Measurements from ENCODE around the gene PLOD1.
"Not testable (repeated sequence)": the region's sequence is repeated elsewhere in the genome, so short reads cannot be mapped to it uniquely, and the experiment has no call there.

Gene PLOD1

GRCh38 chr1:11907275-11908094, 27.0 kb upstream of the PLOD1 start:
- Histone ChIP-seq H3K4me3 (ENCODE audit: low read depth, low read length) (no peak overlapping the region), H2AFZ (ENCODE audit: insufficient read depth, low read length, poor library complexity) (no peak overlapping the region), H4K8ac (ENCODE audit: low read depth, low read length) (peak overlapping the region; percentile 30), H3K23ac (ENCODE audit: low read length) (no peak overlapping the region), H3K79me1 (ENCODE audit: low read length) (peaks cover 12% of the 10 kb centered on the region), H3K9ac (ENCODE audit: low read length) (peak overlapping the region; percentile 5), H3K14ac (ENCODE audit: low read length) (no peak overlapping the region), H3K27ac (ENCODE audit: low read depth, low read length) (peak overlapping the region; percentile 85), H2AK5ac (ENCODE audit: low read length) (no peak overlapping the region), H4K12ac (ENCODE audit: low read depth, low read length) (no peak overlapping the region), H3K4me1 (ENCODE audit: control insufficient read depth in 1 of 2, insufficient read depth in 2 of 2, low read length in 2 of 2) (no peaks in the 10 kb centered on the region), H3K27me3 (ENCODE audit: insufficient read depth, low read length) (no peaks in the 10 kb centered on the region), H2BK12ac (ENCODE audit: low read length) (no peak overlapping the region), H2BK5ac (ENCODE audit: low read depth, low read length, poor library complexity) (peak overlapping the region; percentile 100), H3K18ac (ENCODE audit: low read length) (no peak overlapping the region), H3K9me3 (ENCODE audit: insufficient read depth, low read depth, low read length) (no peaks in the 10 kb centered on the region), H3K36me3 (ENCODE audit: control insufficient read depth in 1 of 2, insufficient read depth in 2 of 2, low read length in 2 of 2) (no peaks in the 10 kb centered on the region), H2BK120ac (ENCODE audit: insufficient read depth, low read length, poor library complexity) (peak overlapping the region; percentile 91), H3K79me2 (ENCODE audit: control insufficient read depth, insufficient read depth, low read length, poor library complexity) (peaks cover 5% of the 10 kb centered on the region), H3K4me2 (ENCODE audit: low read length) (peak overlapping the region; percentile 43), H3K4ac (ENCODE audit: low read depth, low read length) (no peak overlapping the region), H4K91ac (ENCODE audit: low read depth, low read length) (no peak overlapping the region)
- no CpG with 5 or more reads among the region's 19 CpGs for WGBS (ENCODE audit: extremely low coverage, insufficient coverage, insufficient read length)
- peak; percentile 97 to 99 for DNase-seq

- Histone ChIP-seq H3K36me3 (ENCODE audit: control insufficient read depth in 1 of 2, insufficient read depth in 2 of 2, low read length in 2 of 2) (no peaks in the 10 kb centered on the region), H3K4me2 (ENCODE audit: low read length) (peak overlapping the region; percentile 79), H4K91ac (ENCODE audit: low read depth, low read length) (peak overlapping the region; percentile 77), H3K18ac (ENCODE audit: low read length) (peak overlapping the region; percentile 91), H3K14ac (ENCODE audit: low read length) (peak overlapping the region; percentile 71), H3K27me3 (ENCODE audit: insufficient read depth, low read length) (no peaks in the 10 kb centered on the region), H4K12ac (ENCODE audit: low read depth, low read length) (peak overlapping the region; percentile 87), H2BK12ac (ENCODE audit: low read length) (no peak overlapping the region), H3K9me3 (ENCODE audit: insufficient read depth, low read depth, low read length) (no peaks in the 10 kb centered on the region), H3K23ac (ENCODE audit: low read length) (no peak overlapping the region), H3K79me1 (ENCODE audit: low read length) (peaks cover 12% of the 10 kb centered on the region), H3K4me3 (ENCODE audit: low read depth, low read length) (peak overlapping the region; percentile 25), H2BK120ac (ENCODE audit: insufficient read depth, low read length, poor library complexity) (peak overlapping the region; percentile 91), H3K9ac (ENCODE audit: low read length) (peak overlapping the region; percentile 54), H3K79me2 (ENCODE audit: control insufficient read depth, insufficient read depth, low read length, poor library complexity) (peaks cover 5% of the 10 kb centered on the region), H4K8ac (ENCODE audit: low read depth, low read length) (peak overlapping the region; percentile 87), H2AFZ (ENCODE audit: insufficient read depth, low read length, poor library complexity) (peak overlapping the region; percentile 37), H3K4ac (ENCODE audit: low read depth, low read length) (no peak overlapping the region), H3K27ac (ENCODE audit: low read depth, low read length) (peak overlapping the region; percentile 96), H3K4me1 (ENCODE audit: control insufficient read depth in 1 of 2, insufficient read depth in 2 of 2, low read length in 2 of 2) (no peaks in the 10 kb centered on the region), H2AK5ac (ENCODE audit: low read length) (no peak overlapping the region), H2BK5ac (ENCODE audit: low read depth, low read length, poor library complexity) (peak overlapping the region; percentile 100)
- DNase-seq, result peak; percentile 97 to 99
- WGBS (ENCODE audit: extremely low coverage, insufficient coverage, insufficient read length), result no CpG with 5 or more reads among the region's 24 CpGs
These were observed 26.3 kb upstream of the PLOD1 start for GRCh38 chr1:11908095-11908675.

GRCh38 chr1:11910914-11911228, 23.6 kb upstream of the PLOD1 start:
- not testable (repeated sequence) for H4K8ac ChIP-seq (ENCODE audit: low read depth, low read length); H3K14ac ChIP-seq (ENCODE audit: low read length); H3K4me3 ChIP-seq (ENCODE audit: low read depth, low read length); H2BK12ac ChIP-seq (ENCODE audit: low read length); H3K9me3 ChIP-seq (ENCODE audit: insufficient read depth, low read depth, low read length); H3K18ac ChIP-seq (ENCODE audit: low read length); H2BK5ac ChIP-seq (ENCODE audit: low read depth, low read length, poor library complexity); H4K91ac ChIP-seq (ENCODE audit: low read depth, low read length); H3K4ac ChIP-seq (ENCODE audit: low read depth, low read length); H2BK120ac ChIP-seq (ENCODE audit: insufficient read depth, low read length, poor library complexity); H3K27me3 ChIP-seq (ENCODE audit: insufficient read depth, low read length); H3K9ac ChIP-seq (ENCODE audit: low read length); H4K12ac ChIP-seq (ENCODE audit: low read depth, low read length); H3K23ac ChIP-seq (ENCODE audit: low read length); H3K36me3 ChIP-seq (ENCODE audit: control insufficient read depth in 1 of 2, insufficient read depth in 2 of 2, low read length in 2 of 2); H3K27ac ChIP-seq (ENCODE audit: low read depth, low read length); H3K79me2 ChIP-seq (ENCODE audit: control insufficient read depth, insufficient read depth, low read length, poor library complexity); H2AK5ac ChIP-seq (ENCODE audit: low read length); H3K4me1 ChIP-seq (ENCODE audit: control insufficient read depth in 1 of 2, insufficient read depth in 2 of 2, low read length in 2 of 2); H3K4me2 ChIP-seq (ENCODE audit: low read length); DNase-seq; H2AFZ ChIP-seq (ENCODE audit: insufficient read depth, low read length, poor library complexity)
- H3K79me1 ChIP-seq (ENCODE audit: low read length), result peaks cover 12% of the 10 kb centered on the region
- WGBS (ENCODE audit: extremely low coverage, insufficient coverage, insufficient read length), result no CpG with 5 or more reads among the region's 6 CpGs

- Histone ChIP-seq H2AK5ac (ENCODE audit: low read length) (no peak overlapping the region), H2BK12ac (ENCODE audit: low read length) (no peak overlapping the region), H3K27me3 (ENCODE audit: insufficient read depth, low read length) (no peaks in the 10 kb centered on the region), H3K9ac (ENCODE audit: low read length) (no peak overlapping the region), H3K4ac (ENCODE audit: low read depth, low read length) (no peak overlapping the region), H3K79me1 (ENCODE audit: low read length) (peaks cover 12% of the 10 kb centered on the region), H3K36me3 (ENCODE audit: control insufficient read depth in 1 of 2, insufficient read depth in 2 of 2, low read length in 2 of 2) (no peaks in the 10 kb centered on the region), H4K12ac (ENCODE audit: low read depth, low read length) (no peak overlapping the region), H3K23ac (ENCODE audit: low read length) (no peak overlapping the region), H4K91ac (ENCODE audit: low read depth, low read length) (no peak overlapping the region), H3K4me2 (ENCODE audit: low read length) (no peak overlapping the region), H2BK120ac (ENCODE audit: insufficient read depth, low read length, poor library complexity) (no peak overlapping the region), H3K18ac (ENCODE audit: low read length) (no peak overlapping the region), H3K4me3 (ENCODE audit: low read depth, low read length) (no peak overlapping the region), H3K9me3 (ENCODE audit: insufficient read depth, low read depth, low read length) (no peaks in the 10 kb centered on the region), H3K14ac (ENCODE audit: low read length) (no peak overlapping the region), H3K79me2 (ENCODE audit: control insufficient read depth, insufficient read depth, low read length, poor library complexity) (peaks cover 5% of the 10 kb centered on the region), H3K27ac (ENCODE audit: low read depth, low read length) (no peak overlapping the region), H3K4me1 (ENCODE audit: control insufficient read depth in 1 of 2, insufficient read depth in 2 of 2, low read length in 2 of 2) (no peaks in the 10 kb centered on the region), H4K8ac (ENCODE audit: low read depth, low read length) (no peak overlapping the region), H2AFZ (ENCODE audit: insufficient read depth, low read length, poor library complexity) (no peak overlapping the region), H2BK5ac (ENCODE audit: low read depth, low read length, poor library complexity) (no peak overlapping the region)
- no CpG with 5 or more reads among the region's 7 CpGs for WGBS (ENCODE audit: extremely low coverage, insufficient coverage, insufficient read length)
- no peak for DNase-seq
These were observed 22.5 kb upstream of the PLOD1 start for GRCh38 chr1:11912000-11912399.
